Measurements from ENCODE around the gene GSTA1. TPM values are rescaled to one million over a fixed set of nuclear protein-coding genes. Genes with fewer than 3 reads are reported as not detected.
"Not testable (repeated sequence)": the region's sequence is repeated elsewhere in the genome, so short reads cannot be mapped to it uniquely, and the experiment has no call there.

The GSTA1 gene
- total RNA-seq, 2 experiments from 2014 or later = not detected

DNA sequence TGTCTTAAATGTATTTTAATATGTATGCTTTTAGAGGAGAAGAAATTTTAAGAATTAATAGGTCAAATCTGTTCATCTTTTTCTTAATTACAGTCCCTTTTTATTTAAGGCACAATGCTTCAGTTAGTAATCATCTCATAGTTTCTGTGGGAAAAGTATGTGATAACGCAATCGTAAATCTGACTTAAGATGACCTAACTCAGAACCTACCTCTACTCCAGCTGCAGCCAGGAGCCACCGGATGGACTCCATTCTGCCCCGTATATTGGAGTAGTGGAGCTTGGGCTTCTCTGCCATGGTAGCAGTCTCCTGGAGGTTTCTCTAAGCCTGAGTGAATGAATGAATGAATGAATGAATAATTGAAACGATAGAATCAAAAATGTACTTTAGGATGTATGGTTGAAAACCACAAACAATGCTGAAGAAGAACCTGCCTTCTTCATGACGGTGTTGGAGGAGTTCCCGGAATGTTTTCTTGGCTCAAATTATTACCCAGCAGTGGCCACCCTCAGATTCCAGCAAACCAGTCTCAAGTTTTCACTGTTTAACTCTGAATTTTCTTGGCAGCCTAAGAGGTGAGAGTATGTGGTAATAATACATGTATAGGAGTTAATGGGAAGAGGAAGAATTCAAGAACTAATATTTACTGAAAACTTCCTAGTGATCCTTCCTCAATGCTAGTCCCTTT is 45.8 kb downstream of the GSTA1 start:
- H3K27ac Mint-ChIP-seq; H3K4me3 Mint-ChIP-seq; H3K36me3 Mint-ChIP-seq; ATAC-seq (ENCODE audit: low read depth); POLR2A ChIA-PET; H3K9me3 Mint-ChIP-seq; H3K4me1 Mint-ChIP-seq; DNase-seq: not testable (repeated sequence)
- H3K27me3 Mint-ChIP-seq = peaks cover 12% of the 10 kb centered on the region

GRCh38 chr6:52754443-52754842 is 49.2 kb downstream of the GSTA1 start:
- no peak overlapping the region for H3K4me3 Mint-ChIP-seq
- H3K9me3 Mint-ChIP-seq = peaks cover 3% of the 10 kb centered on the region
- DNase-seq (no peak), ATAC-seq (ENCODE audit: low read depth) (no peak)
- no peaks in the 10 kb centered on the region for H3K4me1 Mint-ChIP-seq
- peaks cover 7% of the 10 kb centered on the region for H3K27me3 Mint-ChIP-seq
- POLR2A ChIA-PET = no interaction called here
- H3K36me3 Mint-ChIP-seq = no peaks in the 10 kb centered on the region
- H3K27ac Mint-ChIP-seq = no peak overlapping the region

GRCh38 chr6:52753137-52753536 is 50.5 kb downstream of the GSTA1 start:
- H3K27me3 Mint-ChIP-seq; H3K36me3 Mint-ChIP-seq; H3K27ac Mint-ChIP-seq; H3K9me3 Mint-ChIP-seq; H3K4me1 Mint-ChIP-seq; POLR2A ChIA-PET; ATAC-seq (ENCODE audit: low read depth); H3K4me3 Mint-ChIP-seq; DNase-seq: not testable (repeated sequence)

DNA sequence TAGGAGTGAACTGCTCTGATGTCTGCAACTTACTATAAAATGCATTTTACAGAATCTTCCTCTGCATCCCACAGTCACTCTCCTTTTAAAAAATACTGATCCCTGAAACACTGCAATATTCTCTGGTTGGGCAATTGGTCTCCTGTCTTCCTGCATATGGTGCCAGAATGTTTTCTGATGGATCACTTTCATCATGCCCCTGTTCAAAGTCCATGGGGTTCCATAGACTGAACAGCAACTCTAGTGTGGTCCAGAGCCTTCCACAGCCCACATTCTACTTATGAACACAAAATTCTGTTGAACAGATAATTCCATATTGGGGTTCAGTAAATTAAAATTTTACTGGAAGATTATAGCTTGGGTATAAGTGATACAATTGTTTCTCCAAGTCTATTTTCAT is 51.3 kb downstream of the GSTA1 start:
- DNase-seq (no peak), ATAC-seq (ENCODE audit: low read depth) (no peak)
- Mint-ChIP-seq H3K36me3 (no peaks in the 10 kb centered on the region), H3K27ac (no peak overlapping the region), H3K27me3 (peaks cover 5% of the 10 kb centered on the region), H3K9me3 (peaks cover 3% of the 10 kb centered on the region), H3K4me3 (no peak overlapping the region), H3K4me1 (no peaks in the 10 kb centered on the region)
- POLR2A ChIA-PET = no interaction called here

DNA sequence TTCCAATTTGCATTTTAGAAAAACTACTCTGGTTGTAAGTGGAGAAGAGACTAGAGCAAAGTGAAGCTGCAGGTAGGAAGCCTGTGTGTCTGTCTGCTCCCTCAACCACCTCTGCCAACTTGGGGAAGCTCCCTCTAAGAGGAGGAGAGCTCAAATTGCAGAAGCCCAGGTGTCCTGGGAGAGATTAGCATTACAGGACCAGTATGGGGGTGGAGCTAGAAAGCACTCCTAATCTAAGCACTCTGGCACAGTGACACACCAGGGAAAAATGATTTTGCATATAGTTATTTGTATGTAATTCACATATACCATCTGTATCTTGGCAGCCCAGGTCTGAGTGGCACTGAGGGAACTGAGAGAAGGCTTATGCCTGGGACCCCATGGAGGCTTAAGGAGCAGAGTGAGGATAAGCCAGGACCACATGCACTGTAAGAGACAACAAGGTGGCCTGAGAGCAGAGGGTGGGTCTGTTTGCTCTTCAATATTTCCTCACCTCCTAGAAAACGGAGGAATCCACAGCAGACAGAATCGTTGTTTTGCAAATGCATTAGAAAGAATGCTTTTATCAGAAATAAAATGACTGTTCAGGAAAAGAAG is 54.0 kb downstream of the GSTA1 start:
- Mint-ChIP-seq H3K9me3 (peaks cover 3% of the 10 kb centered on the region), H3K4me1 (no peaks in the 10 kb centered on the region), H3K27ac (no peak overlapping the region), H3K4me3 (no peak overlapping the region), H3K27me3 (peaks cover 3% of the 10 kb centered on the region), H3K36me3 (no peaks in the 10 kb centered on the region)
- DNase-seq (no peak), ATAC-seq (ENCODE audit: low read depth) (no peak)
- POLR2A ChIA-PET = no interaction called here

- H3K36me3 Mint-ChIP-seq; DNase-seq; H3K4me3 Mint-ChIP-seq; H3K4me1 Mint-ChIP-seq; POLR2A ChIA-PET; H3K27ac Mint-ChIP-seq; H3K9me3 Mint-ChIP-seq; ATAC-seq (ENCODE audit: low read depth): not testable (repeated sequence)
- H3K27me3 Mint-ChIP-seq = peaks cover 12% of the 10 kb centered on the region
These were observed 56.3 kb downstream of the GSTA1 start for GRCh38 chr6:52747301-52747700.

DNA sequence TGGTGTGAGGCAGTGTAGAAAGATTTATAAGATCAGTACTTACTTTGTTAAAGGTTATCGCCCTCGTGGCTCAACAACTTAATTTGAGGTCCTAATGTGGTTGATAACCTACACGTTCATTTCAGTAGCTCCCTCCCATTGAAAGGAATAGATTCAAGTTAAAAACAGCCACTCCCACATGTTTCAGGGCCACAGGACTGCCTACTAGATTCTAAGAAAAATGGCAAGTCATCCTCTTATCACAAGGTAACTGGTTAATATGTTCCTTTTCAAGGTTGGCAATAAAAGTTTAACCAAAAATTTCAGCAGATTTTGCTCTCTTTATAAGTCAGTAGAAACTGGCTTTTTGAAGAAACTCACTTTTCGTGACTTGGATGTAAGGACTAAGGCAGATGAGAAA is 57.4 kb downstream of the GSTA1 start:
- DNase-seq (no peak), ATAC-seq (ENCODE audit: low read depth) (no peak)
- Mint-ChIP-seq H3K27ac (no peak overlapping the region), H3K36me3 (no peaks in the 10 kb centered on the region), H3K9me3 (peaks cover 3% of the 10 kb centered on the region), H3K27me3 (peaks cover 8% of the 10 kb centered on the region), H3K4me3 (no peak overlapping the region), H3K4me1 (no peaks in the 10 kb centered on the region)
- POLR2A ChIA-PET = no interaction called here

GRCh38 chr6:52745764-52746201 is 57.8 kb downstream of the GSTA1 start:
- POLR2A ChIA-PET = no interaction called here
- Mint-ChIP-seq H3K27me3 (peaks cover 8% of the 10 kb centered on the region), H3K4me1 (no peaks in the 10 kb centered on the region), H3K4me3 (no peak overlapping the region), H3K9me3 (no peaks in the 10 kb centered on the region), H3K27ac (no peak overlapping the region), H3K36me3 (no peaks in the 10 kb centered on the region)
- DNase-seq = no peak
- no peak for ATAC-seq (ENCODE audit: low read depth)

DNA sequence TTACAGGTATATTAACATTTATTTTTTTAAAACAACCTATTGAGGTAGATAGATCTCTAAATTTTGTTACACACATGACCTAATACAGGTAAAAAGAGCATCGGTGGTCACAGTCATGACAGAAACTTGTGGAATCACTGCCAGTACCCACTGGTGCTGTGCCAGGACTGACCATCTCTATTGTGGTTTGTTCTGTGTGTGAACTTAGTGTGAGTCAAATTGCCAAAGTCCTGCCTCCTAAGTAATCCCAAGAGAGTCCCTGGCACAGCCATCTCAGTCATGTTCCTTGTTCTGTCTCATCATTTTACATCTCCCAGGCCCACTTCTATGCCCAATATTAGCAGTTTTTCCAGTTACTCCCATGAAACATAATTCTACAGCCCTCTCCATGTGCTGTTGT is 61.7 kb downstream of the GSTA1 start:
- H3K9me3 Mint-ChIP-seq = no peaks in the 10 kb centered on the region
- no peak for ATAC-seq (ENCODE audit: low read depth)
- POLR2A ChIA-PET = no interaction called here
- H3K4me1 Mint-ChIP-seq = no peaks in the 10 kb centered on the region
- H3K4me3 Mint-ChIP-seq = no peak overlapping the region
- H3K27me3 Mint-ChIP-seq = peaks cover 8% of the 10 kb centered on the region
- H3K36me3 Mint-ChIP-seq = no peaks in the 10 kb centered on the region
- no peak overlapping the region for H3K27ac Mint-ChIP-seq
- DNase-seq = no peak

Other genes with a start within 250 kb of the GSTA1 start
- gene TRAM2, start 226.8 kb downstream of the GSTA1 start, total RNA-seq = 1 to 10 TPM; 4.8 to 5.0 TPM
- gene TMEM14A, start 132.7 kb downstream of the GSTA1 start, total RNA-seq = 10 to 100 TPM; 18.6 to 19.0 TPM
- not detected for gene GSTA2, start 40.3 kb downstream of the GSTA1 start, total RNA-seq
- not detected for gene GSTA5, start 37.0 kb upstream of the GSTA1 start, total RNA-seq
- not detected for gene GSTA3, start 105.9 kb upstream of the GSTA1 start, total RNA-seq
- gene GSTA4, start 191.5 kb upstream of the GSTA1 start, total RNA-seq = 1 to 10 TPM; 3.1 to 4.1 TPM

Measured in activated naive CD8-positive, alpha-beta T cell treated with anti-CD3 and anti-CD28 coated beads, Interleukin-2, amount 10 ng/mL, durations not matched to agents 7 days and 5 days (primary cell).